ENCODE results near the gene MAPK4.

GRCh38 chr18:50716902-50717301, 157.0 kb downstream of the MAPK4 start:
- TF ChIP-seq POLR2A (IDR thresholded peaks at IDR 0.05; ENCODE audit: low read depth, low read length) (no peak), POLR2AphosphoS5 (IDR thresholded peaks at IDR 0.05; ENCODE audit: low read depth, low read length) (no peak), TAF1 (IDR thresholded peaks at IDR 0.05; ENCODE audit: borderline replicate concordance, low read depth, low read length) (no peak)

Measured in GM12892 (cell line).